Upper lobe of right lung (tissue), 1 donor: ENCODE data around the gene KANK2. TPM values are rescaled to one million over a fixed set of nuclear protein-coding genes. Genes with fewer than 3 reads are reported as not detected.
"Not testable (repeated sequence)": the region's sequence is repeated elsewhere in the genome, so short reads cannot be mapped to it uniquely, and the experiment has no call there.

Experiments
- ATAC-seq: fragments of 200-7000 bp; cut with Tn5 transposase; one replicate; pipeline ENCODE4 v1.9.1; 2020; ENCODE audit warnings: mild to moderate bottlenecking, moderate library complexity
- DNase-seq: peaks from one replicate; pipeline ENCODE4 v3.0.0-alpha.2; 2020
- H3K27ac ChIP-seq: fragments of 200-600 bp; one replicate; pipeline ENCODE4 v1.8.0; 2022
- H3K27me3 ChIP-seq: fragments of 200-600 bp; one replicate; pipeline ENCODE4 v1.8.0; 2022; ENCODE audit warnings: mild to moderate bottlenecking
- H3K36me3 ChIP-seq: fragments of 200-600 bp; one replicate; pipeline ENCODE4 v1.8.0; 2022
- H3K4me1 ChIP-seq: fragments of 200-600 bp; one replicate; pipeline ENCODE4 v1.8.0; 2022
- H3K4me3 ChIP-seq: fragments of 200-600 bp; one replicate; pipeline ENCODE4 v1.8.0; 2022; ENCODE audit warnings: mild to moderate bottlenecking
- H3K9me3 ChIP-seq: fragments of 200-600 bp; one replicate; pipeline ENCODE4 v1.8.0; 2022
- intact Hi-C: fragments of 100-400 bp; cut with DNase I; formaldehyde crosslinking; loops from one replicate; pipeline ENCODE4 v1.11.0; 2022
- total RNA-seq: library from RNA; stranded (reverse); fragmentation: NEBNext Ultra II Directional; extraction: Animal tissue kit (Norgen Biotek cat#: 25700); gene quantifications from one replicate; pipeline ENCODE4 v1.2.1, GENCODE V29; 2021
- TF ChIP-seq, protein P1 (sequence below): fragments of 200-600 bp; IDR thresholded peaks from one replicate; pipeline ENCODE4 v1.8.0; 2022; ENCODE audit warnings: antibody characterized with exemption
- donor health status: DM: no; HTN: yes; CAD: no; lungs with severe emphysema.

The KANK2 gene
- total RNA-seq, 1 donor from 2014 or later: 268 TPM

DNA sequence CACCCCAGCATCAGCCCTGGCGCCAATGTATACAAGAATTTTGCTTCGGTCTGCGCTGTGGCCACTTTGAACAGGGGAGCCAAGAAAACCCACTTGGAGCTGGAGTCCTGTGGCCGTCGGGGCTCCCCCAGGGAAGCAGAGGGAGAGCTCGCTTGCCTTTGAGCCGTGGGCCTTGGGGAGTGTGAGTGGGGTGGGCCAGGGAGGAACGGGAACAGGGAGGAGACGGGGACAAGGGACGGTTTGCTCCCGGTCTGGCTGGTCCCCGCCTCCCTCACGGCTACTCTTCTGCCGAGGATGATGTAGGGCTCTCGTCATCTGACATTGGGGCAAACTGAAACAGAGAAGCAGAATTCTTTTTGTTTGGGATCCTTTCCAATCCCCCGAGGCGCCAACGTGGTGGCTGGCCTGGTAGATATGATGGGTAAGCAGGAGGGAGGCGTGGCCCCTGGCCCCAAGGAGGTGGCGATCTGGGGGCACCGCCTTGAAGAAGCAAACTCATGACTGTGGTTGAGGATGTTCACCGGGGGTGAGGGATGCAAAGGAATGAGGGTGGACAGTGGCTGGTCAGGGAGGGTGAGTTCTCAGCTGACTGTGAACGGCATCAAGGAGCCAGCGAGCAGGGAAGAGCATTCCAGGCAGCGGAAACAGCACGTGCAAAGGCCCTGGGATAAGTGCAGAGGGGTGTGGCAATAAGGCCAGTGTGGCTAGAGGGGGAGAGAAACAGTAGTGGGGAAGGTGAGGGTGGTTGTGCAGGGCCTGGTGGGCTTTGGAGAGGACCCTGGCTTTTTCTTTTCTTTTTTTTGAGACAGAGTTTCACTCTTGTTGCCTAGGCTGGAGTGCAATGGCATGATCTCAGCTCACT, 30.8 kb downstream of the KANK2 start:
- Histone ChIP-seq H3K4me3 (no peak overlapping the region), H3K27me3 (no peaks in the 10 kb centered on the region), H3K9me3 (no peaks in the 10 kb centered on the region), H3K4me1 (peaks cover 24% of the 10 kb centered on the region), H3K36me3 (peaks cover 55% of the 10 kb centered on the region), H3K27ac (peak overlapping the region; percentile 67)
- no peak for ATAC-seq
- intact Hi-C loops: no loop called here
- TF ChIP-seq, protein P1, sequence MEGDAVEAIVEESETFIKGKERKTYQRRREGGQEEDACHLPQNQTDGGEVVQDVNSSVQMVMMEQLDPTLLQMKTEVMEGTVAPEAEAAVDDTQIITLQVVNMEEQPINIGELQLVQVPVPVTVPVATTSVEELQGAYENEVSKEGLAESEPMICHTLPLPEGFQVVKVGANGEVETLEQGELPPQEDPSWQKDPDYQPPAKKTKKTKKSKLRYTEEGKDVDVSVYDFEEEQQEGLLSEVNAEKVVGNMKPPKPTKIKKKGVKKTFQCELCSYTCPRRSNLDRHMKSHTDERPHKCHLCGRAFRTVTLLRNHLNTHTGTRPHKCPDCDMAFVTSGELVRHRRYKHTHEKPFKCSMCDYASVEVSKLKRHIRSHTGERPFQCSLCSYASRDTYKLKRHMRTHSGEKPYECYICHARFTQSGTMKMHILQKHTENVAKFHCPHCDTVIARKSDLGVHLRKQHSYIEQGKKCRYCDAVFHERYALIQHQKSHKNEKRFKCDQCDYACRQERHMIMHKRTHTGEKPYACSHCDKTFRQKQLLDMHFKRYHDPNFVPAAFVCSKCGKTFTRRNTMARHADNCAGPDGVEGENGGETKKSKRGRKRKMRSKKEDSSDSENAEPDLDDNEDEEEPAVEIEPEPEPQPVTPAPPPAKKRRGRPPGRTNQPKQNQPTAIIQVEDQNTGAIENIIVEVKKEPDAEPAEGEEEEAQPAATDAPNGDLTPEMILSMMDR: no peak
- DNase-seq: no peak

DNA sequence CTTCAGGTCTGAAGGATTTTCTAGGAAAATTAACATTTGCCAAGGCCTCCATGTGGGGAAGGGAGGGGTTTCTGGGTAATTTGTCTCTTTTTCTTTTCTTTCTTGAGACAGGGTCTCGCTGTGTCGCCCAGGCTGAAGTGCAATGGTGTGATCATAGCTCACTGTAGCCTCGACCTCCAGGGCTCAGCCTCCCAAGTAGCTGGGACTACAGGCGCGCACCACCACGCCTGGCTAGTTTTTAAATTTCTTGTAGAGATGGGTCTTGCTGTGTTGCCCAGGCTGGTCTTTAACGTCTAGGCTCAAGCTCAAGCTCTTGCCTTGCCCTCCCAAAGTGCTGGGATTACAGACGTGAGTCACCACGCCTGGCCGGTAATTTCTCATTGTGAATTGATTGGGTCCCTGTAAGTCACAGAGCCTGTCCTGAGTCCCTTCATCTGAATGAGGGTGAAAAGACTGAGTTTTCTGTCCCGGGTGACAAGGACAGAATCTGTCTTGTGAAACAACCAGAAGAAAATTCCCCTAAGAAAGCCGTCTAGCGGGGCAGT, 31.8 kb downstream of the KANK2 start:
- Histone ChIP-seq H3K4me3 (no peak overlapping the region), H3K27ac (peak overlapping the region; percentile 67), H3K4me1 (peaks cover 21% of the 10 kb centered on the region), H3K27me3 (no peaks in the 10 kb centered on the region), H3K9me3 (no peaks in the 10 kb centered on the region), H3K36me3 (peaks cover 46% of the 10 kb centered on the region)
- ATAC-seq: no peak
- intact Hi-C loops: no loop called here
- TF ChIP-seq, protein P1: no peak
- DNase-seq: no peak

DNA sequence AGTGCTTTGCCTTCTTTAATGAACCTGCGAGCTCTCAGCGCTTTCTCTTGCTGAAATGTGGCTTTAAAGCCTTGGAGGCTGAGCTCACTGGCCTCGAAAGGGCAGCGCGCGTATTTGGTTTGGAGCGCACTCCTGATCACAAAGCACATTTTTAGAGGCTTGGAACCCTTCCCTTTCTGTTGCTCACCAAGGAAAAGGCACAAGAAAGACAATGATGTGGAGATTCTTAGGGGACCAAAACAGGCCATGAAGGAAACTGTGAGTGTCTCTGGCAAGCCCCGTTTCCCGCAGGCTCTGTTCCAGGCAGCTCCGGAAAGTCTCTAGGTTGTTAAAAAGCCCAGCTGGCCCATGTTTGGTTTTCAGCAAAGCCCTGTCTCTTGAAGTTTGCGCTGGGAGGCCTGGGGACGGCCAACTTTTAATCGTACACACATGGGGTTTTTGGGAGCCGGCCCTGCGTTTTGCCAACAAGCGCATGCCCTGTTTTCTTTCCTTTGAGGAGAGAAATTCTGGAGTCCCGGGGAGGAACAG, 32.4 kb downstream of the KANK2 start:
- H3K9me3 ChIP-seq: no peaks in the 10 kb centered on the region
- peaks cover 27% of the 10 kb centered on the region for H3K4me1 ChIP-seq
- intact Hi-C loops: no loop called here
- peak overlapping the region; percentile 67 for H3K27ac ChIP-seq
- H3K27me3 ChIP-seq: no peaks in the 10 kb centered on the region
- peaks cover 40% of the 10 kb centered on the region for H3K36me3 ChIP-seq
- TF ChIP-seq, protein P1: no peak
- no peak overlapping the region for H3K4me3 ChIP-seq
- ATAC-seq (peak; percentile 40), DNase-seq (no peak)

DNA sequence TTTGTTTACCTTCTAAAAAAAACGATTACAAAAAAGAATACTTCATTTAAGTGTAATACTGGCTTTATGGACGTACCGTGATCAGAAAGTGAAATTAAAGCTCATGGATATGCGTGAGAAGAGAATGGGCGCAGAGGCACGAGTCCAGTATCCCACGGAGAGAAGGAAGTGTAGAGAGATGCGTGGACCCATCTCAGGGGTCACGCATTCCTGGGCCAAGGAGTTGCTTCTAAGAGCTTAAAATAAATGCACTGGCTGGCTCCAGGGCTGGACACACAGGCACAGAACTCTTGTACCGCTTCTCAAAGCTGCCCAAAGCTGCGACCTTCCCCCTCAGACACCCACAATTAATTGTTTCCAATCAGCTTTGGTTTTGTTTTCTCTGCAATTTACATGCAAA, 33.0 kb downstream of the KANK2 start:
- TF ChIP-seq, protein P1: no peak
- Histone ChIP-seq H3K36me3 (peaks cover 33% of the 10 kb centered on the region), H3K4me1 (peaks cover 34% of the 10 kb centered on the region), H3K27me3 (no peaks in the 10 kb centered on the region), H3K4me3 (no peak overlapping the region), H3K9me3 (no peaks in the 10 kb centered on the region), H3K27ac (peak overlapping the region; percentile 67)
- DNase-seq: no peak
- intact Hi-C loops: no loop called here
- ATAC-seq: no peak

DNA sequence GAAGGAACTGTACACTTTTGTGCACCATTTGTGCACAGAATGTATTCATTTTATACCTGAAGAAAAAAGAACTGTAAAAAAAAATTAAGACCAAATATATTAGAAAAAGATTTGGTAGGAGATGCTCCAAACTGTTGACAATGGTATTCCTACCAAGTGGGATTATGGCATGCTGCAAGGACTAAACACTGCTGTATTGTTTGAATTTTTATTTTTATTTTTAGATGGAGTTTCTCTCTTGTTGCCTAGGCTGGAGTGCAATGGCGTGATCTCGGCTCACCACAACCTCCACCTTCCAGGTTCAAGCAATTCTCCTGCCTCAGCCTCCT, 36.9 kb downstream of the KANK2 start:
- not testable (repeated sequence) for H3K27ac ChIP-seq
- peaks cover 52% of the 10 kb centered on the region for H3K4me1 ChIP-seq

More for the DNA sequence above, 36.9 kb downstream of the KANK2 start:
- H3K9me3 ChIP-seq, H3K27me3 ChIP-seq, ATAC-seq, H3K4me3 ChIP-seq, DNase-seq, intact Hi-C loops, H3K36me3 ChIP-seq: not testable (repeated sequence)
